GM19467 (cell line): ENCODE results near the gene ARHGEF25.
A peak's percentile ranks its signal among the peaks of the same experiment; 100 is the strongest.
"Not testable (repeated sequence)": the region's sequence is repeated elsewhere in the genome, so short reads cannot be mapped to it uniquely, and the experiment has no call there.

Experiments
- ATAC-seq: cut with Tn5 transposase; IDR thresholded peaks from one replicate; pipeline ENCODE4 v1.9.1; 2021; ENCODE audit warnings: mild to moderate bottlenecking, moderate library complexity; ENCODE audit not compliant: unreplicated experiment

ARHGEF25 gene

DNA sequence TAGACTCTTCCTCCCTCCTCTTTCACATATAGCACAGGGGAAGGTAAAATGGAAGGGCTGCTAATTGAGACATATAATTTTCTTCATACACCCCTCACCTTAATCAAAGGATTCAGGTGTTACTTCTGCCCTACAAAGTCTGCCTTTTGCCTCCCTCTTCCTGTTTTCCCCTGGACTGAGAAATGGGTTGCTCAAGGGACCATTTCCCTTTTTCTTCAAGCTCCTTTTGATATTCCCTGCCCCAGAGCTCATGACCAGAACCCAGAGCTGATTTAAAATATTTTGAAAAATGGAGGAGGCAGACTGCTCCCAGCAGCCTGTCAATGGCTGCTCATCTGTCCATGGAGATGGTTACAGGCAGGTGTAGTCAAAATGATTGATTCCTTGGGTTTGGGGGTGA lies 26.5 kb upstream of the ARHGEF25 start:
- ATAC-seq = no peak

DNA sequence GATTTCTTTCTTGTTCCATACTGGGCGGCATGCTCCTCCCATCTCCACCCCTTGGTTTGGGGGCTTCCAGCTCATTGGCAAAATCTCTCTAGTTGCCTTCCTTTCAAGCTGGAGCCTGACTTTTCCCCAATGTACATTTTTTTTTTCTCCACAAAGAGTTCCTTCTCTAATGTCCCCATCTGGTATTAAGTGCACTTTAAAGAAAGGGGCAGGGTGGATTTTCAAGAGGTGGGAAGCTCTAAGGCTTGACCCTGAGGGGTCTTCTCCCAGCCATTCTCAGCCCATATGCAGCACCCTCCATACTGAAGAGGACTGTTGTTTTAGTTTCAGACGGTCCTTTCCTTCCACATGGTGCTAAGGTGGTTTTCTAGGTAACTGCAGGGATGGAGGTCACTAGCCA lies 26.1 kb upstream of the ARHGEF25 start:
- ATAC-seq = no peak

DNA sequence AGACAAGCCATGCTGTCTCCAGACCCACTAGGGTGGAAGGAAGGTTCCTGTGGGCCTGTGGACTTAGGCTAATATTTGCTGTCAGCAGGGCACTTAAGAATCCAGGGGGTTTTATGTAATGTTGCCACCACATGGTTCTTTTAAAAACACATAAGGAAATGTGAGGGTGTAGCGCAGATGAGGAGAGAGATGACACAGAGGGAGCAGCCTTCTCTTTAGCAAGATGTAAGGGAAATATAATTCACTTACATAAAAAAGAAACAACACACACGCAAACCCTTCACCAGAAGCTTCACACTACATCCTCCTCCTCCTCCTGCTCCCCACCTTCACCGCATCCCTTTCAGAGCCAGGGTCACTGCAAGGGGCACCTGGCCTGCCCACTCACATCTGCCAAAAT lies 25.1 kb upstream of the ARHGEF25 start:
- no peak for ATAC-seq

DNA sequence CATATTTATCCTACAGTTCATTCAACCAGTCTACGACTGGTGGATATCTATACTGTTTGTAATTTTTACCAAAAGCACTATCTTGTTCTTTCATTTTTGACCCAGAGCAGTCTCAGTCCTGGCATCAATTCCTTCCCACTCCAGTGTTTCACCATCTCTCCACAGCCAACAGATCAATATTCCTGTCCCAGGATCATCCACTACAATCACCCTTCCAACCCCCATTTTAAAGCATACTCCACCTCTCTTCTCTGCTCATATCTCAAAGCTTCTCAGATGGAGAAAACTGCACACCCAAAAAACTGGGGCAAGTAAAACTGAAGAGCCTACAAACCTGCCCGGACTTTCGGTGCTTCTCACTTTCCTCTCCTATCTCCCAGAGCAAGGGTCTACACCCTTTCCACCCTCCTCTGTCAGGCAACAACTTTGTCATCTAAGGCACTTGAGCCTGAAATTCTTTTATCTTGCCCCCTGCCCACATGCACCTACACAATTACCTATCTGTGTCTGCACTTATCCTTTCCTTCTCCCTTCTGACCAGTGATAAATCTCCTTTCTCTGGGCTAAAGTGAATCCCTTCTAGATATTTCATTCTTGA lies 24.3 kb upstream of the ARHGEF25 start:
- ATAC-seq = no peak

DNA sequence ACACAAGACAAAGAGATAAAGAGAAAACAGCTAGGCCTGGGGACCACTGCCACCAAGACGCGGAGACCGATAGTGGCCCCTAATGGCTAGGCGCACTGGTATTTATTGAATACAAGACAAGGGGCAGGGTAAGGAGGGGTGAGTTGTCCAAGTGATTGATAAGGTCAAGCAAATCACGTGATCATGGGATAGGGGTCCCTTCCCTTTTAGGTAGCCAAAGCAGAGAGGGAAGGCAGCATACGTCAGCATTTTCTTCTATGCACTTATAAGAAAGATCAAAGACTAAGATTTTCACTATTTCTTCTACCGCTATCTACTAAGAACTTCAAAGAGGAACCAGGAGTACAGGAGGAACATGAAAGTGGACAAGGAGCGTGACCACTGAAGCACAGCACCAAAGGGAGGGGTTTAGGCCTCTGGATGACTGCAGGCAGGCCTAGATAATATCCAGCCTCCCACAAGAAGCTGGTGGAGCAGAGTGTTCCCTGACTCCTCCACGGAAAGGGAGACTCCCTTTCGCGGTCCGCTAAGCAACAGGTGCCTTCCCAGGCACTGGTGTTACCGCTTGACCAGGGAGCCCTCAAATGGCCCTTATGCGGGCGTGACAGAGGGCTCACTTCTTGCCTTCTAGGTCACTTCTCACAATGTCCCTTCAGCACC lies 22.2 kb upstream of the ARHGEF25 start:
- not testable (repeated sequence) for ATAC-seq

DNA sequence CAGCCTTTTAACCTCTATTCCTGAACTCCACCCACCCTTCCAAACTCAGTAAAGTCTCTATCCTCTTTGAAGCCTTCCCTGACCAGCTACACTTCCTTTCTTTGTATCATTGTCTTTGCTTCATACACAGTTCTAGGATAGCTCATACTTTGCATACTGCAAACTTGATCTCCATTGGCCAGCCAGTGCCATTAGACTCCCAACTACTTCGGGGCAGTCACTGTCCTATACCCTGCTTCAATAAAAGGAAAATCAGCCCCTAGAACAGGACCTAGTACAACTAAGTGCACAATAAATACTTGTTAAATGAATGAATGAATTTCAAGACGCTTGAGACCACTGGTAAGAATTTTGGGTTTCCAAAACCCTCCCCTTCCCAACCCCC lies 20.8 kb upstream of the ARHGEF25 start:
- no peak for ATAC-seq

DNA sequence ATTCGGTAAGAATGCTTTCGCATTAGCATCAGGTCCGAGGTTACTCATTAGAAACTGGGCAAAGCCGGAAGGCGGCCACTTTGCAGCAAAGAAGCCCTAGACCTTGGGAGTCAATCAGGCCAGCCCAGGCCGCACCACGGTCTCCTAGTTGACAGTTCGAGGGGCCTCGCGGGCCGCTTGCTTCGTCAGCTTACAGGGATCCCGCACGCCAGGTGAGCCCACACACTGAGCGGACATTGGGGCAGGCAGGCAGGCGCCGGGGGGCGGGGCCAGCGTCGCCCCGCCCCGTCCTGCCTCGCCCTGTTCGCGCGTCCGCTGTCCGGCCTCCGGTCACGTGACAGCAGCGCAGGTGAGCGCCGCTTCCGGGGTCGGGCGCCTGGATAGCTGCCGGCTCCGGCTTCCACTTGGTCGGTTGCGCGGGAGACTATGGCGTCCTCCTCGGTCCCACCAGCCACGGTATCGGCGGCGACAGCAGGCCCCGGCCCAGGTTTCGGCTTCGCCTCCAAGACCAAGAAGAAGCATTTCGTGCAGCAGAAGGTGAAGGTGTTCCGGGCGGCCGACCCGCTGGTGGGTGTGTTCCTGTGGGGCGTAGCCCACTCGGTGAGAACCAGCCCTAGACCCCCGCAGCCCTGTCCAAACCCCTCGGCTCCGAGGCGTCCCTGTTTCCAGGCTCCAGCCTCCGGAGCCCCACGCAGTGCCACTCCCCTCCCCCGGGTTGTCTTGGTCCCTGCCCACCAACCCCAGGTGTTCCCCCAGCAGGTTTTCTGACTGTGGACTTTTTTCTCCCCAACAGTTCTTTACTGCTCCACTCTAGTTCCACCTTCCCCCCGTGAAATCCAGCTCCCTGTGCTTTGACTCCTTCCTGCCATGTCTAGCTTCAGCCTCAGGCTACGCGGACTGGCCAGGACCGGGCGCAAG lies 20.1 kb upstream of the ARHGEF25 start, which contains the start of gene PIP4K2C:
Gene PIP4K2C, plus strand, starts transcription at position 329 of the 918 bp plus-strand sequence. Its CDS starts 98 bp downstream, at position 427.
- ATAC-seq = peak; percentile 91

DNA sequence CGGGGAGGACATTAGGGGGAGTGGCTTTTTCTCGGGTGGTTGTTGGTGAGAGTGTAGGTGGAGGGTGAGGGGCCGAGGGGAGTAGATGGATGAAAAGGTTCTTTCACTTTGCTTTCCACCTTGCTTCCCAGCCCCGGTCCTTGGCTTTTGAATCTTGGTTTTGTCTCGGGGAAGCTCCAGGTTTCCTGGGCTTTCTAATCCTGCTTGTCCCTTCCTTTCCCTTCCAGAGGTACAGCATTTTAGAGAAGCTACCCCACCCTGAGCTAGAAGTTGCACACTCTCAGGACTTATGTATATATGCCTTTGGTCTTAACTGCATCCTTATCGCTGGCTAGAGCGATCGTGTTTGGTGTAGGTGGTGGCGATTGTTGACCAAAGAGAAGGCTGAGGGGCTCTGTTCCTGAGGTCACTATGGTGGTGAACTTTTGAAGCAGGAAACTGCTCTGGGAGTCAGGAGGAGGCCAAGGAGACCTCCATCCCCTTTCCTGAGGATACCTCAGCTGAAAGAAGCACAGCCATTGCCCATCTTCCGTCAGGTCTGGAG lies 19.4 kb upstream of the ARHGEF25 start:
- no peak for ATAC-seq

DNA sequence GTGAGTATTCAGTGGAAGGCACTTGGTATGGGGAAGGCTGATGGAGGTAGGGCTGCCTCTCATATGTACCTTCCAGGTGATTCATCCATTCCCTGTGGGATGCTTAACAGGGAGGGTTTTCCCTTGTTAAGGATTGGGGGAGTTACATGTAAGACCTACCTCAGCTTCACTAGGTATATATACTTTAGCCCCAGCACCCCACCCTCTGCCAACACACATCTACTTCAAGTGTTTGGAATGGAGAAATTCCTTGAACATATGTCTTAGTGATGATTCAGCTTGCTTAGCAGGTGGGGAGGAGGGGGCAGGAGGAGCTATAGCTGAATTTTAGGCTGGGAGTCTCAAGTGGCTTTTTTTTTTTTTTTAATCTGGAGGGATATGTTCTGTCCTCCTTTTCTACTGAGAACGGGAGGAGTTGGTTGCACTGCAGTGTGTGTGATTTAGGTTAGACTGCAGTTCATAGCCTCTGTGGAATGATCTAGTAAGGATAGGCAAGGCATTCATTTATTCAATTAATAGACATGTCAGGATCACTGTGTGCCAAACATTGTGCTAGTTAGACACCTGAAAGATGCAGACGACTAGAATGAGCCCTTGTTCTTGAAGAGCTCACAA lies 18.6 kb upstream of the ARHGEF25 start:
- ATAC-seq = no peak

DNA sequence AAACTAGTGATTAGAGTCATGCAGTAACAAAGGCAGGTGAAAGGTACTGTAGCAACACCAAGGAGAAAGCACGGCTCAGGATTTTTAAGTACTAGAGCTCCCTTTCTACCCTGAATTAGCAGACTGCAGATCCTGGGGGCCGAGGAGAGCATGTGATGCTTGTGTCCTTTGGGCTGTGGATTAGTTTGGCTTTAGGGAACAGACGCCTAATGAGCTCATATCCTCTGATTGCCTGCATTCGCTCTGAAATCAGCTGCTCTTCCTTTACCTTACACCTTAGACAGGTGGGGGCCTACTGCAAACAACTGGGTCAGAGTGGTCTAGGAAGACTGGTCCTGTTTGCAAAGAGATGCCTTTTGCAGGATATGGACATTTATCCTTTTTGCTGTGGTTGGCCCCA lies 18.0 kb upstream of the ARHGEF25 start:
- ATAC-seq = no peak

DNA sequence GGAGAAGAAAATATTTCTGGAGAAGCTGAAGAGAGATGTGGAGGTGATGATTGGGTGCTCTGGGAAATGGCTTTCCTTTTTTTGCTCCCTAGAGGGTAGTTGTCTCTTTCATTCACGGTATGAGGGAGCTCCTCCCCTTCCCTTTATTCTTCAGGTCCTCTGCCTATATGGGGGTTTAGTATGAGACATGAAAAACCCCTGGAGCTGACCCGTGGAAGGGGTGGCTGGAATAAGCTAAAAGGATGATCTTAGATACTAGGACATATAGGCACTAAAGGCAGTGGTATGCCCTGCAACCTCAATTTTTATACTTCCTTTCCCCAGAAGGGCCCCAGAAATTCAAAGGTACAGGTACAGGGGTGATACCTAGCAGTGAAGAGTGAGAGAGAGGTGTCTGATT lies 10.8 kb upstream of the ARHGEF25 start:
- ATAC-seq = no peak

DNA sequence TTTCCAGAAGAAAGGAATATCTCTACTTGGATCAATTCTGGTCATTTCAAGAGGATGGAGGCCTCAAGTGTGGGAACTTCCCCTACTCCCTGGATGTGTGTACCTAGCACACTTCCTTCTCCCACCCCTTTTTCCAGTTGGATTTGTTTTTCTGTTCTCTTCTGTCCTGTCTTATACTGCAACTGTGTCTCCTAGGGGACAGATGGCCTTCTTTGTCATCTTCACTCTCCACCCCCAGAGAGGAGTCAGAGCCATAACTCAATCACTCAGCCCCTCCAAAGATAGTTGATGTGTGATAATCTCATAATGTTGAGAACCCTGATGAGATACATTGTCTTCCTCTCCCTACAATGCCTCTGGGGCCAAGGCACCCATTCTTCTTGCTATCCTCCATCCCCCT lies 8.7 kb upstream of the ARHGEF25 start:
- ATAC-seq = no peak

DNA sequence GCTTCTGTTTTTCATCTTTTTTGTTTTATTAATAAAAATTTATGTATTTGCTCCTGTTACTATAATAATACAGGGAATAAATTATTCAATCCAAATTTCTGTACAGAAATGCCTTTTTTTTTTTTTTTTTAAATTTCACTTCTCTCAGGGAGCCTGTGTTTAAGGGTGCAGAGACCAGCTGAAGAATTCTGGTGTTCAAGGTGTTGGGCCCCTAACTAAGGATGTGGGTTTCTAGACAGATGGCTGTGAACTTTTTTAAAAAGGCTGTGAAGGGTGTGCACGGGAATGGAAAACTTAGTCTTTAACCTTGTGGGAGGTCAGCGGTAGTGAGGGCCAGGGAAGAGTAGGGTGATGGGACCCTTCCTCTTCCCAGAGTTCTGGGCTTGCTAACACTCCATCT lies 7.9 kb upstream of the ARHGEF25 start:
- ATAC-seq = no peak

DNA sequence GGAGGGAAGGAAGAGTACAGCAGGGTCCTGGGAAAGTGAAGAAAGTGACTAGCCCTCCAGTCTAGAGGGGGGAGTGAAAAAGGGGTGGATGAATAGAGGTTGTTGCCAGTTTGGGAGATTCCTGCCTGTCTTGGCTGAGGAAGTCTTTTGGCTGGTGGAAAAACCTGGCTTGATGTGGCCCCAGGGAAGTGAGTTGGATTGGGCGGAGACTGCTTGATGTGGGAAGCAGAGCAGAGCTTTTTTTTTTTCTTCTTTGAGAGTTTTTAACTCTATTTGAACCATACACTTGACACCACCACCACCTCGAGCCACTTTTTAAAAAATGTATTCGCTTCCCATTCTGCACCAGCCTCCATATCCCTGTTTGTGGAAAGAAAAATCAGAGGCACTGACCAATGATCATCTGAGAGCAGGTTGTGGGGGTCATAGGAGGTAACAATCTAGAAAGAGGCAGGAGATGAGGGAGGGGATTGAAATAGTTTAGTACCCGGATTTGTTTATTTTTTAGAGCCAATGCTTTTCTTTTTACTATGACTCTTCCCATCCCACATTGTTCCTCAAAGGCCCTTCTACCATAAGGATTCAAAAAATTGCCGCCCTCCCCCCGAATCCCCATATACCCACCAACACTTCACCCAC lies 7.3 kb upstream of the ARHGEF25 start:
- ATAC-seq = no peak

DNA sequence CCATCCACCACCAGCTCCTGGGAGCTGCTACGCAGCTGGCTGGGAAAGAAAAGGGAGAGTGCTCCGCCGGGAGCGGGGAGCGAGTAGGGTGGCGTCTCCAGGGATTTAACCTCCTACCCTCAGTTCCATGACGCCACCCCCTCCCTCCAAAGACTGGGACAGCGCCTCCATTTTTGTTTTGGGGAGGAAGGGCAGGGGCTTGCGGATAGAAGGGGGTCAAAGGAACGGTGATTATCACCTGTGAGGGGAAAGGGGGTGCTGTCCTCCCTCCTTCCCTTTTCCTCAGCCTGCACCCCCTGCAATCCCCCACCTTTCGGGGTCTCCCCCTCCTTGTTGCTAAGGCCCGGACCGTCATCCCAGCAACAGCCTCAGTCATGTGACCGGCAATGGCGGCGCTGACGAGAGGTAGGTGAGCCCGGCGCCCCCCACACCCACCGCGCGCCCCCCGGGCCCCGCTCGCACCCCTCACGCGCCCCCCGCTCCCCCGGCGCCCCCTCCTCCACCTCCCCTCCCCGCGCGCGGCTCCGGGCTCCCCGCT lies 6.7 kb upstream of the ARHGEF25 start, which contains the start of gene DTX3:
Gene DTX3, plus strand, starts transcription at position 371 of the 538 bp plus-strand sequence. CDS start 1,694 bp downstream, outside the sequence.
- no peak for ATAC-seq

DNA sequence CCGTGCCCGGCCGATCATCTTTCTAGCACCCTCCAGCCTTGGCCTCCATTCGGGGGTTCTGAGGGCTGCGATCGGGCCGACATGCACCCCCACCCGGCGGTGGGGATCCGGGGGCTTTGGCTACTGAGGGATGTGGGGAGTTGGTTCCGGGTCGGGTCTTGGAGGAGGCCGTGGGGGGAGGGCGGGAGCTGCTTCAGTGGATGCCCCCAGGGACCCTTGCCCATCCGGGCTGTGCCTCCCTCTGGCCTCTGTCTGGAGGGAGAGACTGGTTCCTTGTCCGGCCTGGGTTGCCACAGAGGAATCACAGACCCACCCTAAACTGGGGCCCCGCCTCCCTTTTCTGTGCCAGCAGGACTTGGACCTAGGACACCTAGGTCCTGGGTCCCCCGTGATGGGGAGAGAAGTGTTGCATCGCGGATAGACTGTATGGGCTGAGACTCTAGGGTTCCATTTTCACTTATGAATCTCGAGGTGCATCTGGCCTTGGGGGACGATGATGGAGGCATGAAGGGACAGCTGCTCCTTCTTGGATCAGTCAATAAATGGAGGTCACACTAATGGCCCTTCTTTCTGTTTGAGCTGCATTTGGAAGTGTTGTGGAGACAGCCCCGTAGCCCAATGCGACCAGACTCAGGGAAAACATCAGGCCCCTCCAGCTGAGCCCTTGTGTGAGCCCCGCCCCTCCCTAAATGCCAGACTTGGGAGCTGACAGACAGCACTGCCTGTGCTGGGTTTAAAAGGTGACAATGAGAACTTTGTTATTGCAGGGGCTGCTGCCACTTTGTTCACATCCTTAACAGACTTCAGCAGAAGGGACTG lies 6.0 kb upstream of the ARHGEF25 start:
- ATAC-seq = no peak

DNA sequence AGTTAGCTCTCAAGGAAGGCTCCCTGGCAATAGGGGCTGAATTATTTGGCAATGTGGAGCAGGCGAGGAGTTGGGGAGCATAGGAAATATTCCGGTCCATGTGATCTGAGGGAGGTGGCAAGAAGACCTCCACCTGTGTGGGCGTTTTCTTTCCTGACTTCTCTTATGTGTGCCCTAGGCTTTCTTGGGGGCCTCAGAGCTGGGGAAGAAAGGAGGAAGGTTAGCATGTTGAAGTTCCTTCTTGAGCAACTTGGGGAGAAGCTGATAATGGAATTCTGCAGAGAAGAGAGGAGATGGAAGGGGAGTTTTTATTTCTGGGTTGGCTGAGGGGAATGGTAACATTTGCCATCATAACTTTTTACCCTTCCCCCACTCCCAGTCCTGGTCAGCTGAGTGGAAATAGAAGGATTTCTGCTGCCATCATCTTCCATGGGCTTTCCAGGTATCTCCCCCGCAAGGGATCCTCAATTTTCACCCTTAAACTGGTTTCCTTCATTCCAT lies 5.4 kb upstream of the ARHGEF25 start:
- ATAC-seq = no peak

DNA sequence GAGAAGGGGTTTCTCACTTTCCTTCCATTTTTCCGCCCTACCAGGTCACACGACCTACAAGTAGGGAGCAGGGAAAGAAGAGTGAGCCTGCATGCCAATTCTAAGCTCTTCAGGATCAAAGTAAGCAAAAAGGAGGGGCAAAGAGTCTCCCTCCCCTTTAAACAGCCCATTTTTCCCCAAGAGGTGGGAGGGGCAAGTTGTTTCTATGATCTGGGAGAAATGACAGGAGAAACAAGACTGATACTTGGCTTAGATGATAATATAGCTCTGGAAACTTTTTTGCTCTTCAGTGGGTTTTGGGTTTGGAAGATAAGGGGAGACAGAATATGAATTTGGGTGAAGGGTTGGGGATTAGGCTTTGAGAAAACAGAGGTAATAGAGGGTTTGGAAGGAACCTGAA lies 4.8 kb upstream of the ARHGEF25 start:
- no peak for ATAC-seq

DNA sequence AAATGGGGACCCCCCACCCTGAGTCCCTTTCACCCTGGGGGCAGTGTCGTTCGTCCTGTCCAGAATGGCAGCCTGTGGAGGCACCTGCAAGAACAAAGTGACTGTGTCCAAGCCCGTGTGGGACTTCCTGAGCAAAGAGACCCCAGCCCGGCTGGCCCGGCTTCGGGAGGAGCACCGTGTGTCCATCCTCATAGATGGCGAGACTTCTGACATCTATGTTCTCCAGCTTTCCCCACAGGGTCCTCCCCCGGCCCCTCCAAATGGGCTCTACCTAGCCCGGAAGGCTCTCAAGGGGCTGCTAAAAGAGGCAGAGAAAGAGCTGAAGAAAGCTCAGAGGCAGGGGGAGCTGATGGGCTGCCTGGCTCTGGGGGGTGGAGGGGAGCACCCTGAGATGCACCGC lies 4.4 kb upstream of the ARHGEF25 start:
- no peak for ATAC-seq
